ENCODE results near the gene LARGE1.

- TF ChIP-seq ZFP36L2 (CRISPR knock-in tag; IDR thresholded peaks at IDR 0.05) (no peak), GABPA (IDR thresholded peaks at IDR 0.05; ENCODE audit: low read depth, low read length) (no peak), GABPA (CRISPR knock-in tag; IDR thresholded peaks at IDR 0.05; ENCODE audit: low read depth) (no peak), SRSF9 (IDR thresholded peaks at IDR 0.05; ENCODE audit: borderline replicate concordance, insufficient read depth, low read depth, low read length, poor library complexity, severe bottlenecking) (no peak), RFX5 (IDR thresholded peaks at IDR 0.05; ENCODE audit: low read depth, low read length) (no peak), ZMYM4 (CRISPR knock-in tag; IDR thresholded peaks at IDR 0.05) (no peak)
These were observed 569.3 kb downstream of the LARGE1 start for GRCh38 chr22:33350961-33351360.
